ENCODE data around the gene NUP54. TPM values are rescaled to one million over a fixed set of nuclear protein-coding genes. Genes with fewer than 3 reads are reported as not detected.
A peak's percentile ranks its signal among the peaks of the same experiment; 100 is the strongest.

Gene NUP54
- total and polyA plus RNA-seq, 10 donors, result 22.8 to 43.2 (median 31.9) TPM

- no peak overlapping the region for H3K4me3 ChIP-seq
- intact Hi-C loops (cut with DNase I; ENCODE audit: low total_unique reads), result loop anchor here (2.0 to 10.0 kb wide), 2 partner anchors 73 to 173 kb away; no protein-coding TSS in a partner anchor
- H3K27me3 ChIP-seq (replicated peaks in 1 of 7), result no peaks in the 10 kb centered on the region
- no peaks in the 10 kb centered on the region for H3K9me3 ChIP-seq
- no peaks in the 10 kb centered on the region for H3K36me3 ChIP-seq
- H3K27ac ChIP-seq, result no peak overlapping the region
- WGBS, 5 donors, result 0 to 2% (median 0%) methylated on average over 2 of the region's 2 CpGs
- no peaks in the 10 kb centered on the region for H3K4me1 ChIP-seq
- no peak for DNase-seq
- TF ChIP-seq CTCF (IDR thresholded peaks at IDR 0.05 in 8 of 11, conservative IDR thresholded peaks at IDR 0.05 in 3 of 11) (peak; percentile 41 to 88 (median 81)), POLR2AphosphoS5 (IDR thresholded peaks at IDR 0.05) (no peak), POLR2A (IDR thresholded peaks at IDR 0.05) (no peak)
Measured at GRCh38 chr4:76067652-76068286, 80.4 kb downstream of the NUP54 start.

- Histone ChIP-seq H3K4me1 (peaks cover 0 to 8% (median under 1%) of the 10 kb centered on the region in 6 donors), H3K9me3 (no peaks in the 10 kb centered on the region), H3K27ac (no peak overlapping the region), H3K4me3 (no peak overlapping the region), H3K36me3 (no peaks in the 10 kb centered on the region), H3K27me3 (replicated peaks in 1 of 7) (no peaks in the 10 kb centered on the region)
- no peak for DNase-seq
- intact Hi-C loops (cut with DNase I; ENCODE audit: low total_unique reads), result loop anchor here (10.0 kb wide), 1 partner anchor 172 kb away; no protein-coding TSS in a partner anchor
- 70 to 100% (median 81%) methylated on average over 2 to 3 of the region's 3 CpGs for WGBS, 5 donors
- TF ChIP-seq POLR2AphosphoS5 (IDR thresholded peaks at IDR 0.05) (no peak), POLR2A (IDR thresholded peaks at IDR 0.05) (no peak), CTCF (IDR thresholded peaks at IDR 0.05 in 8 of 11, conservative IDR thresholded peaks at IDR 0.05 in 3 of 11) (no peak)
Measured at GRCh38 chr4:76066546-76066945, 81.7 kb downstream of the NUP54 start.

Other genes starting within 250 kb of the NUP54 start
- gene PPEF2, start 245.9 kb downstream of the NUP54 start, total RNA-seq, result 1 to 10 TPM in 1 of 7 donors, under 1 TPM in 5, not detected in 1; 0.07 to 3.4 (median 0.41) TPM
- under 1 TPM in 2 of 3 donors, not detected in 1; 0.06 to 0.07 TPM for gene PPEF2, start 245.9 kb downstream of the NUP54 start, polyA plus RNA-seq
- gene NAAA, start 207.4 kb downstream of the NUP54 start, total RNA-seq, result 100 to 1,000 TPM in 5 of 7 donors, 10 to 100 TPM in 2; 77.3 to 214 (median 142) TPM
- 10 to 100 TPM; 18.3 to 32.1 (median 27.4) TPM for gene NAAA, start 207.4 kb downstream of the NUP54 start, polyA plus RNA-seq
- 10 to 100 TPM; 30.5 to 42.8 (median 37.3) TPM for gene SDAD1, start 157.5 kb downstream of the NUP54 start, total RNA-seq
- 10 to 100 TPM; 12.9 to 18.8 (median 16.5) TPM for gene SDAD1, start 157.5 kb downstream of the NUP54 start, polyA plus RNA-seq
- gene CXCL9, start 140.9 kb downstream of the NUP54 start, total RNA-seq, result 10 to 100 TPM in 3 of 7 donors, 1 to 10 TPM in 4; 3.4 to 20.9 (median 6.0) TPM
- gene CXCL9, start 140.9 kb downstream of the NUP54 start, polyA plus RNA-seq, result 10 to 100 TPM; 22.5 to 25.5 (median 23.9) TPM
- gene CXCL10, start 124.9 kb downstream of the NUP54 start, total RNA-seq, result 10 to 100 TPM in 2 of 7 donors, 1 to 10 TPM in 5; 1.4 to 21.7 (median 7.1) TPM
- 10 to 100 TPM in 2 of 3 donors, 1 to 10 TPM in 1; 6.5 to 23.1 (median 12.5) TPM for gene CXCL10, start 124.9 kb downstream of the NUP54 start, polyA plus RNA-seq
- 1 to 10 TPM; 1.1 to 3.0 (median 2.2) TPM for gene CXCL11, start 112.3 kb downstream of the NUP54 start, total RNA-seq
- 1 to 10 TPM in 2 of 3 donors, under 1 TPM in 1; 0.96 to 5.4 (median 2.2) TPM for gene CXCL11, start 112.3 kb downstream of the NUP54 start, polyA plus RNA-seq
- 1 to 10 TPM; 1.1 to 5.7 (median 3.4) TPM for gene ART3, start 73.7 kb downstream of the NUP54 start, total RNA-seq
- gene ART3, start 73.7 kb downstream of the NUP54 start, polyA plus RNA-seq, result 1 to 10 TPM in 2 of 3 donors, under 1 TPM in 1; 0.91 to 3.1 (median 1.4) TPM
- gene SCARB2, start 65.4 kb upstream of the NUP54 start, total RNA-seq, result 100 to 1,000 TPM; 107 to 201 (median 156) TPM
- 10 to 100 TPM; 27.2 to 32.0 (median 28.8) TPM for gene SCARB2, start 65.4 kb upstream of the NUP54 start, polyA plus RNA-seq
- gene FAM47E, start 103.3 kb upstream of the NUP54 start, total RNA-seq, result 1 to 10 TPM in 6 of 7 donors, under 1 TPM in 1; 0.66 to 6.2 (median 2.4) TPM
- gene FAM47E, start 103.3 kb upstream of the NUP54 start, polyA plus RNA-seq, result 1 to 10 TPM; 1.0 to 1.4 (median 1.3) TPM
- 1 to 10 TPM in 6 of 7 donors, under 1 TPM in 1; 0.79 to 3.1 (median 2.1) TPM for gene STBD1, start 158.3 kb upstream of the NUP54 start, total RNA-seq
- under 1 TPM; 0.26 to 0.29 (median 0.26) TPM for gene STBD1, start 158.3 kb upstream of the NUP54 start, polyA plus RNA-seq

Data from spleen (tissue), 11 donors.